ENCODE data around the gene SCAPER. TPM values are rescaled to one million over a fixed set of nuclear protein-coding genes. Genes with fewer than 3 reads are reported as not detected.

The SCAPER gene
- total and polyA plus RNA-seq, 2 of the 4 experiments (the other 2 are of a cell fraction): 2.9 to 9.7 TPM

DNA sequence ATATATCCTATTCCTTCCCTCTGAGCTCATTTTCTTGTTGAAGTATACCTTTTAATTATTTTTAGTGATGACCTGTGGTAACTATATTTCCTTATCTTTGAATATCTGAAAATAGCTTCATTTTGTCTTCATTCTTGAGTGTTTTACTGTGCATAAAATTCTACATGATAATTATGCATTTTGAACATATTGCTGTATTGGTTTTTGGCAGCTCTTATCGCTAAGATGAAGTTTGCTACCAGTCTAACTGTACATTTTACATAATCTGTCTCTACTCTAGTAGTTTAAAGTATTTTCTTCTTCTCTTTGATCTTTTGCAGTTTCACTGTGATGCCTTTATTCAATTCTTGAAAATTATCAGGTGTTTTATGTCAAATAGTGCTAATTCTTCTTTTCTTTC, 379.0 kb downstream of the SCAPER start:
- Histone ChIP-seq H3K79me1 (ENCODE audit: low read depth in 1 of 2, low read length in 2 of 2) (no peaks in the 10 kb centered on the region), H3K27me3 (ENCODE audit: control insufficient read depth, insufficient read depth, low read length) (no peaks in the 10 kb centered on the region), H3K56ac (ENCODE audit: extremely low read depth, insufficient read depth, low read length) (no peak overlapping the region), H2BK20ac (ENCODE audit: low read depth, low read length) (no peak overlapping the region), H3K4ac (ENCODE audit: low read depth, low read length) (no peak overlapping the region), H2AK5ac (ENCODE audit: low read depth, low read length) (no peak overlapping the region), H3K36me3 (ENCODE audit: control insufficient read depth, insufficient read depth, low read length) (no peaks in the 10 kb centered on the region), H4K5ac (ENCODE audit: low read depth, low read length) (no peak overlapping the region), H2AK9ac (replicated peaks; ENCODE audit: low read depth, low read length, poor library complexity) (no peak overlapping the region), H3K23ac (ENCODE audit: low read depth, low read length) (no peak overlapping the region), H3K9me3 (ENCODE audit: control insufficient read depth, insufficient read depth, low read length) (no peaks in the 10 kb centered on the region), H3K4me1 (ENCODE audit: control insufficient read depth, insufficient read depth, low read length) (no peaks in the 10 kb centered on the region), H2BK120ac (ENCODE audit: low read depth, low read length) (no peak overlapping the region), H4K91ac (ENCODE audit: insufficient read depth, low read depth, low read length) (no peak overlapping the region), H2BK5ac (ENCODE audit: low read depth, low read length, poor library complexity, severe bottlenecking) (no peak overlapping the region), H3K9me1 (ENCODE audit: insufficient read depth, low read length) (no peaks in the 10 kb centered on the region), H2BK15ac (ENCODE audit: low read depth, low read length) (no peak overlapping the region), H3K4me3 (ENCODE audit: insufficient read depth, low read depth, low read length) (no peak overlapping the region), H3K27ac (ENCODE audit: insufficient read depth, low read length) (no peak overlapping the region), H3K9ac (ENCODE audit: low read depth, low read length) (no peak overlapping the region), H4K8ac (ENCODE audit: low read depth in 2 of 2, low read length in 2 of 2) (no peak overlapping the region), H3K14ac (replicated peaks; ENCODE audit: low read depth, low read length) (no peak overlapping the region), H2AFZ (replicated peaks; ENCODE audit: low read length, poor library complexity) (no peak overlapping the region), H4K20me1 (ENCODE audit: insufficient read depth, low read length) (no peaks in the 10 kb centered on the region), H3K18ac (ENCODE audit: low read depth, low read length) (no peak overlapping the region), H3K4me2 (ENCODE audit: low read depth, low read length) (no peak overlapping the region)
- ChIA-PET CTCF (no interaction called here), POLR2A (ENCODE audit: unreplicated experiment) (no interaction called here)
- DNase-seq: no peak
- in situ Hi-C loops (cut with MboI; ENCODE audit: low sequenced_read_pairs): no loop called here
- TF ChIP-seq MXI1 (IDR thresholded peaks at IDR 0.05; ENCODE audit: borderline replicate concordance, low read depth, low read length) (no peak), CTCF (conservative IDR thresholded peaks at IDR 0.05; ENCODE audit: low read depth, low read length) (no peak), ELK1 (IDR thresholded peaks at IDR 0.05; ENCODE audit: borderline replicate concordance, low read depth, low read length) (no peak), FOS (IDR thresholded peaks at IDR 0.05; ENCODE audit: low read depth, low read length) (no peak), CHD1 (IDR thresholded peaks at IDR 0.05; ENCODE audit: low read depth, low read length) (no peak)
- ATAC-seq (ENCODE audit: low read depth): no peak
- no TSS peak for BruUV-seq (replicated peaks)
- dilution Hi-C loops (cut with HindIII; ENCODE audit: low sequenced_read_pairs, unreplicated experiment): no loop called here
- WGBS, 2 experiments (ENCODE audit: extremely low coverage in 2 of 2, insufficient read length in 1 of 2): no CpG with 5 or more reads among the region's 1 CpG
- intact Hi-C loops (cut with micrococcal nuclease): no loop called here
